ACHN (cell line): ENCODE measurements around the gene NT5DC2.

Source experiments
- DNase-seq: peaks from one replicate; pipeline ENCODE4 v3.0.0-alpha.2; 2015
- in situ Hi-C: cut with HindIII; loops from 2 replicates; pipeline ENCODE4 v1.10.0; 2017; ENCODE audit warnings: low sequenced_read_pairs, low pct_ligation_motif_present, low pct_unique_long_range_greater_than_20kb

The NT5DC2 gene

DNA sequence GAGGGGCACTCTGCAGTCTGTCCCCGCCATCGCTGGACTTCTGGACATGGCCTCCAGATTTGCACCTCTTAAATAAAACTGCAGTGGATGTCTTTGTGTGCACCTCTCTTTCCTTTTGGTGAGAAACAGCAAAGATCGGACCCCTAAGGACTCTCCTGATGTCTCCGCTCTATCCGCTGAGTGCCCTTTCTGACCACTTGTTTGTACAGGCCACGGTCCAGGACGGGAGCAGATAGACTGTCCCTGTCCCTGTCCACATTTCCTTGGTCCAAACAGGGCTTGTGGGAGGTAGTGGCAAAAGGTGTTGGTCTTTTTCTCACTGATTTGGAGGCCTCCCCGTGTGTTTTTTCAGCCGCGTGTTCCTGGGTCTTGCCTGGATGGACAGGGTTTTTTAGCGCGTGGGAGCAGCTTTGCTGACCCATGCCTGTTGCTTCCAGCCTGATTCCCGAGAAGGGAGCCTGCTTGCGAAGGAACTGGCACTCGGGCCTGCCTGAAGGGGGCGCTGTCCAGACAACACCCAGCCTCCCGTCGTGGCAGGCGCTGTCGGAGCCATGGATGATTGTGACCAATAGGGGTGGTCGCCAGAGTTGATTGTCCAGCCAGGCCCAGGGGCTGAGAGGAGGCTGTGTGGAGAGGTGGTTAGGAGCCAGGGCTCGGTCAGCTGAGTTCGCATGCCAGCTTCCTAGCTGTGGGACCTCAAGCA is 51.7 kb downstream of the NT5DC2 start:
- in situ Hi-C loops: no loop called here
- DNase-seq: peak; percentile 8

DNA sequence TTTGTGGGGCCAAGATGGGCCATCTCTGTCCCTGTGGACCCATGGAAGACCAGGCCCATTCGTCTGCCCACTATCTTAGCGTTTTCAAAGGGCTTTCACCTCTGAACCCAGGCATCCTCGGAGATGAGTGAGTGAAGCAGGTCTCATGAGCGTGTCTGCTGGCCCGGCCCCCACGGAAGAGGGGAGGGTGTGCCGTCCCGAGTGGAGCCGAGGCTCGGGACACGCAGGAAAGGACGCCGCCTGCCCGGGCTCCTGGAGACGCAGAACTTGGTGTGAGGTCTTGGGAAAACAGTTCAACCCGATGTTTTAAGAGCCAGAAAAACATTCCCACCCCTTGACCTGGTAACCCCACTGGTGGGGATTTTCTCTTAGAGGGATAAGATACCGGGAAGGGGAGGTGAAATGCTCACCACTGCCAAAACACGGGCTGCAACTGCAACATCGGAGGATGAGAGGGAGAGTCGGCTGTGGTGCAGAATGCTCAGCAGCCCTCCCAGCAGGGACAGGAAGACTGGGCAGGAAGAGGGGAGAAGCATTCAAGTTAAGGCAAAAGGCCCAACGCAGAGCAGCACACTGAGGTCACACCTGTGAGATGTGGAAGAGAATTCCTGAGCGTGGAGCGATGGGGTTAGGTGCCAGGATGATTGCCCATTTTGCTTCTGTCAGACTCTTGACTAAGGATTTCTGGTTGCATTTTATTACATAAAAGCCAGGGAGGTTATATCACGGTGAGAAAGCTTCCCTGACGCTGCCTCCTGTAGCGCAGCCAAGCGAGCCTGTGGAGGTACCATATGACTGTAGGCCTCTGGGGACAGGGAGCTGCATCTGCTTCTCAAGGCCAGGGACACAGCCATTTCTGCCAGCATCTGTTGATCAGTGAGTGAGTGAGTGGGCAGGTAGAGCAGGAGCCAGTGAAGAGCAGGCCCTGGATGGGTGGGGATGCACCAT is 52.6 kb downstream of the NT5DC2 start:
- DNase-seq: no peak
- in situ Hi-C loops: no loop called here

DNA sequence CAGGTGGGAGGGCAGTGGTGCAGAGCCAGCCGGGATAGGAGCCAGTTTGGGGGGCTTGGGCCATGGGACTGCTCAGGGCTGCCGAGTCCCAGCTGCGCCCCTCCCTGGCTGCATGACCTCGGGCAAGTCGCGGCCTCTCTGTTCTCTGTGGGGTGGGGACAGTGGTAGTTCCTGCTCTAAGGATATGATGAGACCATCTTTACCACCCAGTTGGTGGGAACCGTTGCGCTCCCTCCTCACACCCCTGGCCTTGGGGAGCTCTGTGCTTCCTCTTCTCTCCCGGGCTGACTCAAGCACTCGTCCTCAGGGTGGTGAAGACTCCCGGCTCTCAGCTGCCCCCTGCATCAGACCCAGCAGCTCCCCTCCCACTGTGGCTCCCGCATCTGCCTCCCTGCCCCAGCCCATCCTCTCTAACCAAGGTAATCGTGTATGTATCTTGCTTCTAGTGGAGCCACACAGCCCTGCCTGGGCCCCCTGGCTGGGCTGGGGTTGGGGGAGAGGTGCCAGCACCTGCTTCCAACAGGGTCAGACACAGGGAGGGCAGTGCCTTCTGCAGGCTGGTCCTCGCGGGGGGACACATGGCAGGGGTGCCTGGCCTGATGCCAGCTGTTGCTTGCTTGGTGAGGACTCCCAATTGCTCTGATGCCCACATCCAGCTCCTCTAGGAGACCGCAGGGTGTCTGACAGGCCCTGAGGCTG is 53.6 kb downstream of the NT5DC2 start:
- in situ Hi-C loops: no loop called here
- no peak for DNase-seq

DNA sequence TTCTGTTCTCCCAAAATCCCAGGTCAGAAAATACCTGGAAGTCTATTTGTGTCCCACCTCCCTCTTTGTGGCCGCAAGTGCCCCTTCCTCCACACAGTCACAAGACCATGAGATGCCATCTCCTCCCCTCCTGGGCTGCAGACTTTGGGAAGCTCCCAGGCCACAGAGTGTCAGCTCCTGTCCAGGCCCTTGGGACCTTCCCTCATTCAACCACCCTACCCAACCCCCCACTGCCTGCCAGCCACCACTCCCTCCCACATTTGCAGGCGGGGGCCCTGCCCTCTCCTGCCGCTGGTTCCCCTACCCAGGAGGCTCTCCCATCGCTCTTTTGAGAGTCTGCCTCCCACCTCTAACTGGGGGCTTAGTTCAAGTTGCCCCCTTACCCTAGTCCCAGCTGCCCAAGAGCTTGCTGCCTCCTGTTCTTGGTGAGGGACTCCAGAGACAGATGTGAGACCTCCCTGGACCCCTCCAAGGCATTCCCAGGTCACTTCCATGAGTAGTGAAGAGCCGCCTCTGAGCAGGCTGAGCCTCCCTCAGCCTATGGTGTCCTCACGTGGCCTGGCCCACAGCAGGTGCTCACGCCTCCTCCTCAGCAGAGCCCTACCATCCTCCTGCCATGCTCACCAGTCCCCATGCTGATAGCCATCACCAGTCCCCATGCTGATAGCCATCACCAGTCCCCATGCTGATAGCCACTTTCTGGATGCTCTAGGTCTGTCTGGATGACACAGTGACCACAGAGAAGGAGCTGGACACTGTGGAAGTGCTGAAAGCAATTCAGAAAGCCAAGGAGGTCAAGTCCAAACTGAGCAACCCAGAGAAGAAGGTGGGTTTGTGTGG is 54.4 kb downstream of the NT5DC2 start:
- in situ Hi-C loops: no loop called here
- DNase-seq: no peak

DNA sequence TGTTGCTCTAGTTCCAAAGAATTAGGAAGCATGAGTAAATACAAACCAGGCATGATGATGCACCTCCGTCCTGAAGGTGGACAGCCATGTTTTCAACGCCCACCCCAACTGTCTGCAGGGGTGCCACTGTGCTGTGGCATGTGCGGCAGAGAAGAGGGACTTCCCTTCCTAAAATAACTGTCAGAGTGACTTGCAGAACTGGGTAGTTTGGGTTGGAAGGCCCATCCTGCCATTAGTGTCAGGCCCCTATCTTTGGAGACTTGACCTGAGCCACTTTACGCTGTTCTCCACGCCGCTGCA is 55.9 kb downstream of the NT5DC2 start:
- DNase-seq: no peak
- in situ Hi-C loops: no loop called here

DNA sequence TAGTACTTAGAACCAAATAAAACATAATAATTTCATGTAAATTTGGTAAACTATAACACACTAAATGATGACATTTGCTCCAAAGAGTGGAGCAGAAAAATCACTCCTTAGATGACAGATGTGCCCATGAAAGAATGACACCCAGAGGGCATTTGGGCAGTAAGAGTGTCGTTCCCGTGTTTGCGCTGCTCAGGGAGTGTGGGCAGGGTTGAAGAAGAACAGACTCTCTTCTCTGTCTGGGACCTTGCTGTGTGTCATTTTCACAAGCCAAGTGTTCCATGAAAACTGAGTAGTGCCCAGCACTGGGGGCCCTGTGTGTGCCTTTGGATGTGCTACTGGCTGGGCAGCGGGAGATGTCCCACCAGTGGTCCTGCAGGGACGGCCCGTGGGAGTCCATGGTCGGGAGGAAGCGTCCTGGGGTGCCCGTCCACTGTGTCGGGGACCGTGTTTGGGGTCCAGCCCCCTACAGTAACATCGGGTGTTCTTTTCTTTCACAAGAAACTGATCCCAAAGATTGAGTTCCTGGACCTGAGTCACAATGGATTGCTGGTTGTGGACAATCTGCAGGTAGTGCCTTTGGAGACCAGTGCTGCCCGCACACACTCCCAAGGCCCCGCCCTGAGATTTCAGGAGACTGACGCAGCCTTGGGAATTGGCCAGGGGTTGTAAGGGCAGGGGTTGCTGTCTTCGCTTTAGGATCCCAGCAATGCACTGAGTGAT is 56.4 kb downstream of the NT5DC2 start:
- DNase-seq: no peak
- in situ Hi-C loops: no loop called here
